IMR-90 (cell line): Measurements from ENCODE around the gene MDC1. TPM values are rescaled to one million over a fixed set of nuclear protein-coding genes. Genes with fewer than 3 reads are reported as not detected.

Experiments
- ATAC-seq: fragments of 200-7000 bp; cut with Tn5 transposase; 2 replicates; pipeline ENCODE4 v1.9.1; 2020; ENCODE audit warnings: low read depth, mild to moderate bottlenecking, moderate library complexity
- BruUV-seq: library from RNA; stranded (reverse); fragments of 400-500 nt; replicated peaks from 2 replicates; lab custom pipeline; 2021; lab: Mats Ljungman, UMichigan
- CTCF ChIA-PET: fragments of 300-600 bp; formaldehyde crosslinking; extraction: SDS; loops from one replicate; lab custom pipeline; 2021; ENCODE audit warnings: antibody characterized with exemption; lab: Yijun Ruan, JAX
- POLR2A ChIA-PET: fragments of 300-600 bp; sonication (Branson Sonifier 250); formaldehyde crosslinking; loops from one replicate; lab custom pipeline; 2022; ENCODE audit warnings: antibody characterized with exemption; ENCODE audit not compliant: unreplicated experiment; lab: Charles Lee
- DNase-seq: peaks from one replicate; pipeline ENCODE4 v3.0.0; 2013
- H2AFZ ChIP-seq: replicated peaks from 2 replicates; pipeline ENCODE3; 2013; ENCODE audit warnings: low read length, mild to moderate bottlenecking; ENCODE audit not compliant: poor library complexity
- H2AK5ac ChIP-seq: 2 replicates; pipeline ENCODE4 v1.6.1; 2013; ENCODE audit warnings: low read depth, low read length, inconsistent platforms
- H2AK9ac ChIP-seq: replicated peaks from 2 replicates; pipeline ENCODE3; 2013; ENCODE audit warnings: mild to moderate bottlenecking, low read depth, low read length, moderate library complexity; ENCODE audit not compliant: poor library complexity
- H2BK120ac ChIP-seq: 2 replicates; pipeline ENCODE4 v1.6.1; 2013; ENCODE audit warnings: low read depth, low read length, inconsistent platforms
- H2BK15ac ChIP-seq: 3 replicates; pipeline ENCODE4 v1.6.1; 2013; ENCODE audit warnings: low read depth, low read length, inconsistent platforms
- H2BK20ac ChIP-seq: 2 replicates; pipeline ENCODE4 v1.6.1; 2013; ENCODE audit warnings: low read depth, mild to moderate bottlenecking, inconsistent platforms, low read length, moderate library complexity
- H2BK5ac ChIP-seq: 2 replicates; pipeline ENCODE4 v1.6.1; 2013; ENCODE audit warnings: mild to moderate bottlenecking, low read depth, low read length, inconsistent platforms; ENCODE audit not compliant: poor library complexity, severe bottlenecking
- H3K14ac ChIP-seq: replicated peaks from 2 replicates; pipeline ENCODE4 v1.6.1; 2013; ENCODE audit warnings: low read depth, low read length, inconsistent platforms
- H3K18ac ChIP-seq: 2 replicates; pipeline ENCODE4 v1.6.1; 2013; ENCODE audit warnings: low read depth, low read length, control low read depth
- H3K23ac ChIP-seq: 2 replicates; pipeline ENCODE4 v1.6.1; 2013; ENCODE audit warnings: low read depth, low read length, inconsistent platforms
- H3K27ac ChIP-seq: 2 replicates; pipeline ENCODE4 v1.5.1; 2013; ENCODE audit warnings: mild to moderate bottlenecking, control low read depth, low read length; ENCODE audit not compliant: insufficient read depth
- H3K27me3 ChIP-seq: 2 replicates; pipeline ENCODE4 v1.6.1; 2013; ENCODE audit warnings: low read length; ENCODE audit not compliant: control insufficient read depth, insufficient read depth
- H3K36me3 ChIP-seq: 2 replicates; pipeline ENCODE4 v1.6.1; 2013; ENCODE audit warnings: low read length, mixed read lengths; ENCODE audit not compliant: control insufficient read depth, insufficient read depth
- H3K4ac ChIP-seq: 2 replicates; pipeline ENCODE4 v1.6.1; 2013; ENCODE audit warnings: low read depth, low read length, inconsistent platforms
- H3K4me1 ChIP-seq: 2 replicates; pipeline ENCODE4 v1.6.1; 2013; ENCODE audit warnings: low read length, mixed read lengths; ENCODE audit not compliant: control insufficient read depth, insufficient read depth
- H3K4me2 ChIP-seq: 2 replicates; pipeline ENCODE4 v1.6.1; 2013; ENCODE audit warnings: low read depth, mild to moderate bottlenecking, control low read depth, low read length, moderate library complexity
- H3K4me3 ChIP-seq: 2 replicates; pipeline ENCODE4 v1.5.1; 2013; ENCODE audit warnings: low read depth, mild to moderate bottlenecking, control low read depth, low read length, moderate library complexity; ENCODE audit not compliant: insufficient read depth
- H3K56ac ChIP-seq: 2 replicates; pipeline ENCODE4 v1.6.1; 2013; ENCODE audit warnings: low read length, inconsistent platforms; ENCODE audit not compliant: insufficient read depth; ENCODE audit errors: extremely low read depth
- H3K79me1 ChIP-seq, 2 experiments: 2 replicates each; pipeline ENCODE4 v1.6.1; 2013; ENCODE audit warnings: low read length in 2 of 2, inconsistent platforms in 1 of 2, low read depth in 1 of 2
- H3K9ac ChIP-seq: 2 replicates; pipeline ENCODE4 v1.6.1; 2013; ENCODE audit warnings: low read depth, low read length, control low read depth
- H3K9me1 ChIP-seq: 2 replicates; pipeline ENCODE4 v1.6.1; 2013; ENCODE audit warnings: low read length, inconsistent platforms; ENCODE audit not compliant: insufficient read depth
- H3K9me3 ChIP-seq: 2 replicates; pipeline ENCODE4 v1.6.1; 2013; ENCODE audit warnings: low read length; ENCODE audit not compliant: control insufficient read depth, insufficient read depth
- H4K20me1 ChIP-seq: 2 replicates; pipeline ENCODE4 v1.6.1; 2013; ENCODE audit warnings: low read length, inconsistent platforms; ENCODE audit not compliant: insufficient read depth
- H4K5ac ChIP-seq: 2 replicates; pipeline ENCODE4 v1.6.1; 2013; ENCODE audit warnings: mild to moderate bottlenecking, low read depth, low read length, control low read depth
- H4K8ac ChIP-seq, 2 experiments: 2 replicates each; pipeline ENCODE4 v1.6.1; 2013; ENCODE audit warnings: low read depth in 2 of 2, low read length in 2 of 2, control low read depth in 1 of 2, inconsistent platforms in 1 of 2
- H4K91ac ChIP-seq: 2 replicates; pipeline ENCODE4 v1.6.1; 2013; ENCODE audit warnings: low read depth, low read length, inconsistent platforms; ENCODE audit not compliant: insufficient read depth
- BHLHE40 ChIP-seq: fragments of 150-350 bp; IDR thresholded peaks from 2 replicates; pipeline ENCODE4 v1.6.1; 2016; ENCODE audit warnings: mild to moderate bottlenecking, low read depth, low read length
- CEBPB ChIP-seq: IDR thresholded peaks from 2 replicates; pipeline ENCODE4 v1.6.1; 2012; ENCODE audit warnings: low read depth, low read length, improper control_type of control experiment
- FOS ChIP-seq: fragments of 150-350 bp; IDR thresholded peaks from 2 replicates; pipeline ENCODE4 v1.6.1; 2016; ENCODE audit warnings: low read depth, low read length
- MAZ ChIP-seq: IDR thresholded peaks from 2 replicates; pipeline ENCODE4 v1.6.1; 2012; ENCODE audit warnings: low read depth, mild to moderate bottlenecking, low read length, improper control_type of control experiment, moderate library complexity, borderline replicate concordance
- MXI1 ChIP-seq: IDR thresholded peaks from 2 replicates; pipeline ENCODE4 v1.6.1; 2012; ENCODE audit warnings: low read depth, mild to moderate bottlenecking, low read length, moderate library complexity, borderline replicate concordance
- POLR2A ChIP-seq: IDR thresholded peaks from 2 replicates; pipeline ENCODE4 v1.6.1; 2012; ENCODE audit warnings: mild to moderate bottlenecking, low read depth, low read length
- RAD21 ChIP-seq: IDR thresholded peaks from 2 replicates; pipeline ENCODE4 v1.6.1; 2012; ENCODE audit warnings: low read length, improper control_type of control experiment
- WGBS, 2 experiments: methylation state at CpG; one replicate each; pipeline versions ENCODE4 v1.1.5 to v1.1.7; 2013; ENCODE audit warnings: missing lambda C conversion rate in 2 of 2; ENCODE audit not compliant: insufficient read length in 1 of 2; ENCODE audit errors: extremely low coverage in 2 of 2; 5-methylcytosine and 5-hydroxymethylcytosine counted together
- dilution Hi-C: fragments of 300-500 bp; cut with HindIII; formaldehyde crosslinking; loops from one replicate; pipeline ENCODE4 v1.14.3; 2018; ENCODE audit warnings: low sequenced_read_pairs; ENCODE audit not compliant: unreplicated experiment
- in situ Hi-C: fragments of 300-500 bp; cut with MboI; formaldehyde crosslinking; loops from 3 replicates; pipeline ENCODE4 v1.14.3; 2019; ENCODE audit warnings: low sequenced_read_pairs, inconsistent platforms, mixed read lengths
- intact Hi-C: fragments of 100-400 bp; cut with micrococcal nuclease; formaldehyde crosslinking; loops from 2 replicates; pipeline ENCODE4 v1.10.0; 2022
- polyA plus RNA-seq, 3 experiments: library from polyadenylated mRNA; depleted of rRNA; stranded (reverse); fragments of >200 nt; gene quantifications; 2 replicates each; pipeline ENCODE4 v1.2.3, GENCODE V29; 2012; ENCODE audit warnings: low replicate concordance in 1 of 3
- total RNA-seq: library from RNA; depleted of rRNA; stranded (reverse); fragments of >200 nt; gene quantifications from 2 replicates; pipeline ENCODE4 v1.2.3, GENCODE V29; 2012
- TF ChIP-seq, protein P1 (sequence below): fragments of 150-350 bp; IDR thresholded peaks from 2 replicates; pipeline ENCODE4 v1.6.1; 2017; ENCODE audit warnings: mild to moderate bottlenecking, antibody characterized with exemption, low read length, low read depth
- TF ChIP-seq, protein P2 (sequence below): conservative IDR thresholded peaks from 2 replicates; pipeline ENCODE4 v1.5.1; 2012; ENCODE audit warnings: mild to moderate bottlenecking, low read depth, low read length, improper control_type of control experiment

MDC1 gene
- total and polyA plus RNA-seq, 2 of the 4 experiments (the other 2 are of a cell fraction) = 4.5 to 12.1 TPM

DNA sequence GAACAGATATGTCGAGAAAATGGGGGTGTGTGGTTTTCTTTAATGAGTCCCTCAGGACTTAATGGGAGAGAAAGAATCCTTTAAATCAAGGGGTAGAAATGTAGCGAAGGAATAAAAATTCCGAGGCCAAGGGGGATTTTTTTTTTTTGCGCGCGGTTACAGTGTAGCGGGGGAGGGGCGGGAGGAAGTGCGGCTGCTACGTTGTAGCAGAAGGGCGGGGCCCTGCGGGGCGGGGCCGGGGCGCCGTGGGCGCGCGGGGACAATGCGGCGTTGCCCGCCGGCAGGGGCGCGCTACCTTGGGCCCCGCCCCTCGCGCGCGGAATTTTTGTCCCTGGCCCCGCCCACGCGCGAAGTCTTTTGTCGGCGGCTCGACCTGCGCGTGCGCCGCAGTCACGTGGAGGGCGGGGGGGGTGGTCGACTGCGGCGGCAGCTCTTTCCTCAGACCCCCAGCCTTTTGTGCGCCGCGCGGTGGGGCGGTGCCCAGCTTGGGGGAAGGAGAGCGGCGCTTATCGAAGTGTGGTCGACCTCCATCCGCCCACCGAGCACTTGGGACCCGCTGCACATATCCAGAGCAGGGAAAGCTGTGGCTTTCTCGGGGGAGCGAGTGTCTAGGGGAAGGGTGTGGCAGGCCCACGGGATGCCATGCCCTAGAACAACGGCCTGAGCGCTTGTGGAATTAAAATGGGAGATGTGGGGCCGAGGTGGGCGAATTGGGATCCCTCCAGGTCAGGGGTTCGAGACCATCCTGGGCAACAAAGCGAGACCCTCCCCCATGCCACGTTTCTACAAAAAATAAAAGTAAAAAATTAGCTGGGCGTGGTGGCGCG is 4.3 kb upstream of the MDC1 start:
- Histone ChIP-seq H3K4ac (peak overlapping the region; percentile 89), H3K56ac (peak overlapping the region; percentile 100), H2AK5ac (peak overlapping the region; percentile 89), H3K79me1 (peaks cover 13 to 41% of the 10 kb centered on the region in 2 experiments), H4K8ac (peak overlapping the region; percentile 49 to 79), H3K18ac (peak overlapping the region; percentile 35), H3K14ac (peak overlapping the region; percentile 98), H2AK9ac (peak overlapping the region; percentile 98), H2BK15ac (no peak overlapping the region), H3K27me3 (no peaks in the 10 kb centered on the region), H2AFZ (peak overlapping the region; percentile 78), H2BK20ac (no peak overlapping the region), H2BK5ac (peak overlapping the region; percentile 91), H3K36me3 (peaks cover 37% of the 10 kb centered on the region), H3K27ac (peak overlapping the region; percentile 98), H3K9me1 (peaks cover 10% of the 10 kb centered on the region), H3K9ac (peak overlapping the region; percentile 97), H4K91ac (peak overlapping the region; percentile 84), H3K4me2 (peak overlapping the region; percentile 88), H4K20me1 (peaks cover 49% of the 10 kb centered on the region), H3K4me3 (peak overlapping the region; percentile 92), H3K4me1 (peaks cover 4% of the 10 kb centered on the region), H2BK120ac (peak overlapping the region; percentile 53), H4K5ac (peak overlapping the region; percentile 80), H3K9me3 (no peaks in the 10 kb centered on the region), H3K23ac (peak overlapping the region; percentile 92)
- DNase-seq = peak; percentile 87
- BruUV-seq = no TSS peak
- WGBS, 2 experiments = 1% methylated on average over 24 of the region's 71 CpGs; no CpG with 5 or more reads in 1 of the 2 experiments
- ChIA-PET CTCF (interaction anchor here (1.6 to 1.7 kb wide), 2 partner anchors 41 to 43 kb away, joined by 3 to 12 read pairs; no protein-coding TSS in a partner anchor), POLR2A (interaction anchor here (0.6 to 1.9 kb wide), 8 partner anchors 26 to 49 kb away, joined by 3 to 7 read pairs (median 5); no protein-coding TSS in a partner anchor)
- TF ChIP-seq POLR2A (peak; percentile 76), FOS (no peak), CEBPB (no peak), RAD21 (no peak; the same call in 1 of the 2 replicates), MXI1 (peak; percentile 89; the same call in 1 of the 2 replicates), BHLHE40 (peak; percentile 87), MAZ (peak; percentile 93; the same call in 1 of the 2 replicates)
- TF ChIP-seq, protein P1, sequence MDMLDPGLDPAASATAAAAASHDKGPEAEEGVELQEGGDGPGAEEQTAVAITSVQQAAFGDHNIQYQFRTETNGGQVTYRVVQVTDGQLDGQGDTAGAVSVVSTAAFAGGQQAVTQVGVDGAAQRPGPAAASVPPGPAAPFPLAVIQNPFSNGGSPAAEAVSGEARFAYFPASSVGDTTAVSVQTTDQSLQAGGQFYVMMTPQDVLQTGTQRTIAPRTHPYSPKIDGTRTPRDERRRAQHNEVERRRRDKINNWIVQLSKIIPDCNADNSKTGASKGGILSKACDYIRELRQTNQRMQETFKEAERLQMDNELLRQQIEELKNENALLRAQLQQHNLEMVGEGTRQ = peak; percentile 98
- TF ChIP-seq, protein P2, sequence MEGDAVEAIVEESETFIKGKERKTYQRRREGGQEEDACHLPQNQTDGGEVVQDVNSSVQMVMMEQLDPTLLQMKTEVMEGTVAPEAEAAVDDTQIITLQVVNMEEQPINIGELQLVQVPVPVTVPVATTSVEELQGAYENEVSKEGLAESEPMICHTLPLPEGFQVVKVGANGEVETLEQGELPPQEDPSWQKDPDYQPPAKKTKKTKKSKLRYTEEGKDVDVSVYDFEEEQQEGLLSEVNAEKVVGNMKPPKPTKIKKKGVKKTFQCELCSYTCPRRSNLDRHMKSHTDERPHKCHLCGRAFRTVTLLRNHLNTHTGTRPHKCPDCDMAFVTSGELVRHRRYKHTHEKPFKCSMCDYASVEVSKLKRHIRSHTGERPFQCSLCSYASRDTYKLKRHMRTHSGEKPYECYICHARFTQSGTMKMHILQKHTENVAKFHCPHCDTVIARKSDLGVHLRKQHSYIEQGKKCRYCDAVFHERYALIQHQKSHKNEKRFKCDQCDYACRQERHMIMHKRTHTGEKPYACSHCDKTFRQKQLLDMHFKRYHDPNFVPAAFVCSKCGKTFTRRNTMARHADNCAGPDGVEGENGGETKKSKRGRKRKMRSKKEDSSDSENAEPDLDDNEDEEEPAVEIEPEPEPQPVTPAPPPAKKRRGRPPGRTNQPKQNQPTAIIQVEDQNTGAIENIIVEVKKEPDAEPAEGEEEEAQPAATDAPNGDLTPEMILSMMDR = peak; percentile 54
- dilution Hi-C loops (no loop called here), intact Hi-C loops (loop anchor here (1.0 to 2.0 kb wide), 4 partner anchors 35 to 105 kb away; partner anchors contain the start of genes MRPS18B, PPP1R10 and PPP1R18), in situ Hi-C loops (loop anchor here (5.0 kb wide), 1 partner anchor 39 kb away; no protein-coding TSS in a partner anchor)
- peak; percentile 40 for ATAC-seq
